ENCODE results near the gene TFF1. TPM values are rescaled to one million over a fixed set of nuclear protein-coding genes. Genes with fewer than 3 reads are reported as not detected.

Gene TFF1
- total RNA-seq: not detected in 2 replicates

GRCh38 chr21:42366292-42367010 lies at the start of gene TFF1:
TSS of gene TFF1 (minus strand) at chr21:42366535. CDS start at chr21:42366495, 40 bp downstream.

GRCh38 chr21:42403611-42404231 lies 37.4 kb upstream of the TFF1 start, which contains the start of gene UBASH3A:
TSS of gene UBASH3A (plus strand) at chr21:42403902. CDS start at chr21:42403946, 44 bp downstream.

DNA sequence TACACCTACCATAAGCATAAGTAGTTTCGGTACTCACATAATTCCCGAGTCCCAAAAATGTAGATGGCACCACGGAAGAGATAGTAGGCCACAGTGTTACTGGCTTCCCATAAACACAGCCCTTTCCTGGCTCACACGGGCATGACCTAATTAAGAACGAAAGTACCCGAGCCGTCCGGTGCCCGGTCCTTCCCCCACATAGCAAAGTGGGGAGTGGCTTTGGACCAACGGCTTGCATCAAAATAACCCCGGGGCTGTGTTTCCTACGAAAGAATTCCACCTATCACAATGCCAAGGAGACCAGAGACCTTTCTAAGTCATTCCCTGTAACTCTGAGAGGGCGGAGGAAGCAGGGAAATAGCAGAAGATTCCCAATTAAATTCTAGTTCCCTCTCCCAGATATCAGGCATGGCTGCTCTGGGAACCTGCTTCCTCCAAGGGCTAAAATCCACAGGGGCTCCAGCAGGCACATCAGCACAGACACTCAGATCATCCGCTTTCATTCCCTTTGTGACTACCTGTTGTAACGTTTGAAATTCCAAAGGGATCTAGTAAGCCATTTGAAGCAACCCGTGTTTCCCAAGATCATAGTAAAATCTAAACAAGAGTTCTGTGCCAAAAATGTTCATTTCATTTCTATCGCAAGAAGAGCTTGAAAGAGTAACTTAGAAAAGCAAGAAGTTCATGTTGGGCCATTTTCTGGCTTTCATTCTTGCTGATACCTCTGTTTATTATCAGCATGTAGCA lies 29.7 kb upstream of the TFF1 start, which contains the start of gene TMPRSS3:
TMPRSS3 (minus strand) TSS at position 148 of the 747 bp plus-strand sequence. CDS start 635 bp downstream, outside the sequence.

DNA sequence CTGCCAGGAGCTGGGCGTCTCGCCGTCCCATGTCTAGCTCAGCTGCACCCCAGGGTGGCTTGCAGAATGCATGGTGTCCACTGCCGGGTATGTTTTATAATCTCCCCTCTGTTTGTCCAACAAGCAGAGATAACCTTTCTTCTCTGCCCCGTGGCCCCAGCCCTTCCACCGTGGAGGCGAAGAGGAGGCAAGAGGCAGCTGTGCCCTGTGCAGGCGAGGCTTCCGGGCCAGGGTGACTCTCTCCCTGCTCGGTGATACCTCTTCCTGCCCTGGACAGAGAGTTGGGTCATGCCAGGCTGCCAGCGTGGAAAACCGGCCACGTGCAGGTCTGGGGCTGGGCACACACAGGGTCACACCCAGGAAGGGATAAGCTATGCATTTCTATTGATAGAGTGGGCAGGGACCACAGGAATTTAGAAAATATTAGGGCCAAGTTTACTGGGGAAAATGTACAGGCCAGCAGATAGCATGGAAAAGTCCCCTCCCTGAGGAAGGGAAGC lies 15.4 kb downstream of the TFF1 start, which contains the start of gene TFF2:
TFF2 (minus strand) TSS at position 68 of the 500 bp plus-strand sequence; CDS start at position 31, 37 bp downstream.

DNA sequence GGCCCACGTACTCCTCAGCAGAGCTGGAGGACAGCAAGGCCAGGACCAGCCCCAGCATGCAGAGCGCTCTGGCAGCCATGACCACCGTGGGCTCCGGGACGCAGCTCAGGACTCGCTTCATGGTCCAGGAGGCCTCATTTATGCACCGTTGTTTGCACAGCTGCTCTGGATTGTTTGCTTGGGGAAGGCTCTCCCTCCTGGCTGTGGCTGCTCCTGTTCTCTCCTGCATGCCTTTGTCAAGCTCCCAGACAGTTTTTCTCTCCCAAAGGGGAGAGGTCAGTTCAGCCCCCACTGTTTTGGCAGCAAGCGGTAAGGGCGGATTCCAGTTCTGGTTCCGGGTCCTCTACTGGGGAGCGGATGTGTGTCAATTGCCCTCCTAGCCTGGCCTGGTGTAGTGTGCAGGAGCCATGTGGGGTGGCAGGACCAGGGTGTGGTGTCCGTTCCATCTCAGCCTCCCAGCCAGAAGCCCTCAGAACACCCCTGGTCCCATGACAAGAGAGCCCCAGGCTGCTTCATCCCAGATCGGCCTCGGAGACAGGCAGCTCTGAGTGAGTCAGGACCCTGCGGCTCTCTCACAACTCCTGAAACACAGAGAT lies 50.9 kb downstream of the TFF1 start, which contains the start of gene TFF3:
TFF3 (minus strand) TSS at position 114 of the 596 bp plus-strand sequence; CDS start at position 79, 35 bp downstream.

Other genes with a start within 250 kb of the TFF1 start
- gene ABCG1, start 147.4 kb downstream of the TFF1 start, total RNA-seq: 0.44 and 0.50 TPM in 2 replicates
- not detected in 2 replicates for gene TFF3, start 51.1 kb downstream of the TFF1 start, total RNA-seq
- not detected in 2 replicates for gene TFF2, start 15.5 kb downstream of the TFF1 start, total RNA-seq
- not detected in 2 replicates for gene TMPRSS3, start 29.5 kb upstream of the TFF1 start, total RNA-seq
- gene UBASH3A, start 37.4 kb upstream of the TFF1 start, total RNA-seq: not detected in 2 replicates
- not detected in 2 replicates for gene RSPH1, start 129.7 kb upstream of the TFF1 start, total RNA-seq
- gene SLC37A1, start 147.3 kb upstream of the TFF1 start, total RNA-seq: 1.9 and 2.7 TPM in 2 replicates